GM19463 (cell line): Measurements from ENCODE around the gene CLASRP.

Experiments used
- ATAC-seq: cut with Tn5 transposase; IDR thresholded peaks from one replicate; pipeline ENCODE4 v1.9.1; 2021; ENCODE audit warnings: mild to moderate bottlenecking, moderate library complexity; ENCODE audit not compliant: unreplicated experiment

CLASRP gene

DNA sequence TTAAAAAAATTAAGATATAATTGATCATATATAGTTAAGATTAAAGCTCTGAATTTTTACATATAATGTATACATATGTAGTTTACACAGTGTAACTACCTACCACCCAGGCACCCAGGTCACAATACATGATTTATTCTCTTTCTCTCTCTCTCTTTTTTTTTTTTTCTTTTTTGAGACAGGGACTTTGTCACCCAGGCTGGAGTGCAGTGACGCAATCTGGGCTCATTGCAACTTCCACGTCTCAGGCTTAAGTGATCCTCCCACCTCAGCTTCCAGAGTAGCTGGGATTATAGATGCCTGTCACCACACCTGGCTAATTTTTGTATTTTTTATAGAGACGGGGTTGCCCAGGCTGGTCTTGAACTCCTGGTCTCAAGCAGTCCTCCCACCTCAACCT, 18.8 kb upstream of the CLASRP start:
- no peak for ATAC-seq

DNA sequence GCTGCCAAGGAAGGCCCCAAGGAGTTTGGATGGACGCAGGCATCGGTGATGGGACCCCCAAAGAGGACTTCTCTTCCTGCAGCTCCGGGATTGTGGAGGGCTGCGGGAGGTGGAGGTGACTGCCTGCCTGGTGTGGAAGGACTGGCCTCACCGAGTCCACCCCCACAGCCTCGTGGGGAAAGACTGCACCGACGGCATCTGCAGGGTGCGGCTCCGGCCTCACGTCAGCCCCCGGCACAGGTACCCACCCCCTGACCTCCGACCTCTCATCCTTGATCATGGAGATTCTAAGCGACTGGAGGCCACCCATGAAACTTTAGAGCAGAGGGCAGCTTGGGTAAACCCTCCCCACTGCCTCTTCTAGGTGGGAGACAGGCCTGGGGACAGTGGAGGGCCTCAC, 16.9 kb upstream of the CLASRP start:
- no peak for ATAC-seq

- no peak for ATAC-seq
Measured at GRCh38 chr19:45023048-45023447, 15.8 kb upstream of the CLASRP start.

- ATAC-seq: no peak
Measured at GRCh38 chr19:45025264-45025663, 13.6 kb upstream of the CLASRP start.

- no peak for ATAC-seq
Measured at GRCh38 chr19:45027371-45027770, 11.5 kb upstream of the CLASRP start.

- ATAC-seq: no peak
Measured at GRCh38 chr19:45030825-45031224, 8.0 kb upstream of the CLASRP start.

DNA sequence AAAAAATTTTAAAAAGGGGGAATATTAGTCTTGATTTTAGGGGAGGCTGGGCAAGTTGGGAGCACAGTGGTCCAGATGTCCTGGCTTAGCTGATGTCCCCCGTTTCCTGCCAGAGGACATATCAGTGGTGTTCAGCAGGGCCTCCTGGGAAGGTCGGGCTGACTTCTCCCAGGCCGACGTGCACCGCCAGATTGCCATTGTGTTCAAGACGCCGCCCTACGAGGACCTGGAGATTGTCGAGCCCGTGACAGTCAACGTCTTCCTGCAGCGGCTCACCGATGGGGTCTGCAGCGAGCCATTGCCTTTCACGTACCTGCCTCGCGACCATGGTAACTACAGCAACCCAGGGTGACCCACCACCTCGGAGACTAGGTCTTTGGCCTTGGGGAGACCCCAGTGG, 6.4 kb upstream of the CLASRP start:
- no peak for ATAC-seq

DNA sequence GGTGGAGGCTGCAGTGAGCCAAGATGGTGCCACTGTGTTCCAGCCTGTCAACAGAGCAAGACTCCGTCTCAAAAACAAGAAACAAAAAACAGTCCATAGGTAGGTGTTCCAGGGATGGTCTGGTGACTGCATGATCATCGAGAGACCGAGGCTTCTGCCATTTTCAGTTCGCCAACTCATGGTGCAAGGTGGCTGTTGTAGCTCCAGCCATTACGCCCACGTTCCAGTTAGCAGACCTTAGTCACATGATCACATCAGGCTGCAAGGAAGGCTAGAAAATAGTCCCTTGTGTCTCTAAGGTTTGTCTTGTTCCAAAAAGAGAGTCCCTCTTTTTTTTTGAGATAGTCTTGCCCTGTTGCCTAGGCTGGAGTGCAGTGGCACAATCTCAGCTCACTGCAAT, 3.1 kb upstream of the CLASRP start:
- ATAC-seq: no peak

- no peak for ATAC-seq
Measured at GRCh38 chr19:45037393-45038169, 1.3 kb upstream of the CLASRP start.

DNA sequence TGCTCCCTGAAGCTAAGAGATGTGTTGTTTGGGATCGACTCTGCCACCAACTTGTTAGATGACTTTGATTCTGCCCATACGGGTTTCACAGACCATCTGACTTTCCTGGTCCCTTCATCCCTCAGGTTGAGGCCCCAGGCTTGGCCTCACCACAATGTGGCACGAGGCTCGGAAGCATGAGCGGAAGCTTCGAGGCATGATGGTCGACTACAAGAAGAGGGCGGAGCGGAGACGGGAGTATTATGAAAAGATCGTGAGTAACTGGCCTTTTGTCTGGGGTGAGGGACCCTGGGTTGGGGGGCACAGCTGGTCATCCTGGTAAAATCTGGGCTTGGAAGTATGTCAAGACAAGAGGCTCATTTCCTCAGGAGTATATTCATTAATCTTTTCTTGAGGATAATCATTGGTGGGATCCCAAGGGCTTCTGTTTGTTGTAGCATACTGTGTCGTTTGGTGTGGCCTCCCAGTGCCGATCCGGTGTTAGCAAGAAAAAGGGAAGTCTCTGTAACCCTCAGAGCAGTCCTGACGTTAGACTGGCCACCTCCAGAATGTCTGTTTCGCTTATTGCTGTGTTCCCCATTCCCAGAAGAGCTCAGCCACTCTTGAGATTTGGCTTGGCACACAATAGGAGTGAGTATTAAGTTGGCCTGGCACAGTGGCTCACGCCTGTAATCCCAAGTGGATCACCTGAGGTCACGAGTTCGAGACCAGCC, 1.4 kb downstream of the CLASRP start:
- ATAC-seq: no peak

- ATAC-seq: no peak
Measured at GRCh38 chr19:45041125-45041524, 2.3 kb downstream of the CLASRP start.

DNA sequence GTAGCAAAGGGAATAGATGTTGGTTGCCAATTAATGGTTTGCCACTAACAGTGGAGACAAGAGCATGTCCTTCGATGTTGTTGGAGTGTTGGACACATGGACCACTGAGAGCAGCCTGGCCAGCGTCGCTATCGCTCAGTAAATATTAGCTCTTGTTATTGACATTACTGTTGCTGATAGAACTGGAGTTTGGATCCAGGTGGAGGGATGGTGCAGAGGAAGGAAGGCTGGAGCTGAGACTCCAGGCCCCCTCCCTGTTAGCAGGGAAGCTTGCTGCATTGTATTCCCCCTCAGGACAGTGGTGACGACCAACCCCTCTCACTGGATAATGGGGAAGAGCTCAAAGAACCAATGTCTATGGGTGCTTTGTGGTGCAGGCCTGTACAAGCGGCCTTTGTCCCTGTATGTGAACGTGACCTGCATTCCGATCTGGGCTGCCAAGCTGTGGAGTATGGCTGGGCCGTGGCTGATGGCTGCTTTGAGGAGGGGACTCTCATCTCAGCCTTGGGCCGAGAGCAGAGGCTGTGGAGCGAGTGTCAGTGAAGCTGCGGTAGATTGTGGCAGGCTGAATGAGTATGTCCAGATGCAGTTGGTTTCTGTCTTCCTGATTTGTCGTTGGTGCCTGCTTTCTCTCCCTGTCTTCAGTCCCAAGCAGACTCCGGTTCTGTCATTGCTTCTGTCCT, 7.0 kb downstream of the CLASRP start:
- no peak for ATAC-seq

- no peak for ATAC-seq
Measured at GRCh38 chr19:45046355-45046754, 7.5 kb downstream of the CLASRP start.

DNA sequence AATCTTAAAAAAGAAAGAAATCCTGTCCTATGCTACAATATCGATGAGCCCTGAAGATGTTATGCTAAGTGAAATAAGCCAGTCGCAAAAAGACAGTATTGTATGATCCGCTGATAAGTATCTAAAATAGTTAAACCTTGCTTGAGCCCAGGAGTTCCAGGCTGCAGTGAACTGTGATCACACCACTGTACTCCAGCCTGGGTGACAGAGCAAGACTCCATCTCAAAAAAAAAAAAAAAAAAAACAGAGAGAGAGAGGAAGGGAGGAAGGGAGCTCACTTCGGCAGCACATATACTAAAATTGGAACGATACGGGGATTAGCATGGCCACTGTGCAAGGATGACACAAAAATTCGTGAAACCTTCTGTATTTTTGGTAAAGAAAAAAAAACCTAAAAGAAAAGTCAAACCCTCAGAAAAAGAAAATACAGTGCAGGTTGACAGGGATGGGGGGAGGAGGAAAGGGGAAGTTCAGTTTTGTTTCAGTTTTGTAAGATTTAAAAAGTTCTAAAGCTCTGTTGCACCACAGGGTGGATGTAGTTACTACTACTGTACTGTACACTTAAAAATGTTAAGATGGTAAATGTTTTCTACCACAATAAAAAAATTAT, 8.4 kb downstream of the CLASRP start:
- no peak for ATAC-seq

DNA sequence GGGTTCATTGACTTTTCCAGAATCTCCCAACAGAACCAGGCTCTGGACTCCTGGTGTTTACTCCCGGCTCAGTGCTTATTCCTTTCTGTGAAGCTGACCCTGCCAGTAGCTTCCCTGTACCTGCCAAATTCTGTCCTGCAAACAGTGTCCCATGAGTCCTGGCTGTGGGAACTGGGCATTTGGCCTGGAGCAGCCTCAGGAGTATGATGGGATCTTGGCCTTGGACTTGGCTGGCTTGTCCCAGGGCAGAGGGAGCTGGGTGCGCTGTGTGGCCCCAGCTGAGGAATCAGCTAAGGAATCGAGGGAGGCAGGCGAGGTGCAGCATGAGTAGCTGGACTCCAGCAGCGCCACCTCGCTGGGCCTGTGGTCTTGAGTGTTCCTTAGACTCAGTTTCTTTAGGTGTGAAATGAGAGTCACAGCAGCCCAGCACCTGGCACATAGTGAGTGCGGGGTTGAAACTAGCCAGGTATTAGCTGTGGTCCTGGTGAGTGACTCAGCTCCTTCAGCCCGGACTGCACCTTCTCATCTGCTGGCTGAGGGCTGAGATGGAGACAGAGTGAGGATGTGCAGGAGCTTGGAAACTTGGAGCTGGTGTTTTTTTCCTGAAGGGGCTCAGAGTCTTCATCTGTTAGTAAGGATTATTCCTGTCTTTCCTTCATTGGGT, 10.4 kb downstream of the CLASRP start:
- no peak for ATAC-seq

DNA sequence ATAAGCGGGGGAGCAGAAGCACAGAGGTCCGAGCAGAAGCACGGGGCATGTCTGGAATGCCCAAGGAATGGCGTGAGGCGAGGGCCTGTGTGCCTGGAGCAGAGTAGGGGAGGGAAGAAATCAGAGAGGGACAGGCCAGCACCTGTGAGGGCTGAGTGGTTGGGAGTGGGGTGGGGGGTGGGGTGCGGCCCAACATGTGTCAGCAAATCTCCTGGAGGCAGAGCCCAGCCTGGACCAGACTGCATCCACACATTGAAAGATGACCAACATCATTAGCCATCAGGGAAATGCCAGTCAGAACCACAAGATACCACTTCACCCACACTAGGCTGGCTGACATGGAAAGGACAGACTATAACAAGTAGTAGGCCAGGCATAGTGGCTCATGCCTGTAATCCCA, 11.2 kb downstream of the CLASRP start:
- no peak for ATAC-seq

- no peak for ATAC-seq
Measured at GRCh38 chr19:45051929-45052579, 13.2 kb downstream of the CLASRP start.

DNA sequence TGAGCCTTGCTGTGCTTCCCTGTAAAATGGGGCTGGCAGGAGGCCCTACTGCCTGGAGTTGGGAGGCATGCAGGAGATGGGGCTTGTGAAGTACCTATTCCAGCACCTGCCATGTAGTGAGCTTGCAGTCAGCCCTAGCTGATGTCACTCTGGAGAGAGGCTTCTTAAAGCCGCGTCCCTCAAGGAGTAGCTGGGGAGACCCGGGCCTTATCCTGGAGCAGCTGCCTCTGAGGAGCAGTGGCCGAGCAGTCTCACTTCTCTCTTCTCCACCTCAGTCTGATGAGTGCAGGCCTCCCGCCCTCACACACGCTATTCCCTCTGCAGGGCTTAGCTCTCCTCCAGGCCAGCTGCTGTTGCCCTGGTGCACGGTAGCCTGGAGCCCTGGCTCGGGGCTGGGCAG, 18.0 kb downstream of the CLASRP start:
- ATAC-seq: no peak

GRCh38 chr19:45057444-45057843, 18.6 kb downstream of the CLASRP start:
- ATAC-seq: no peak

GRCh38 chr19:45058622-45059159, 19.8 kb downstream of the CLASRP start:
- no peak for ATAC-seq
